Astrocyte of the spinal cord (primary cell): ENCODE results near the gene NAA11.

Experiments used
- DNase-seq: peaks from one replicate; pipeline ENCODE4 v3.0.0; 2011; ENCODE audit warnings: low read depth, low spot score
- H3K4me3 ChIP-seq: 2 replicates; pipeline ENCODE4 v1.5.1; 2011; ENCODE audit warnings: low read depth, mild to moderate bottlenecking, low read length, moderate library complexity
- CTCF ChIP-seq: IDR thresholded peaks from 2 replicates; pipeline ENCODE4 v1.5.1; 2012; ENCODE audit warnings: low read depth, mild to moderate bottlenecking, low read length, inconsistent platforms
- in situ Hi-C: cut with HindIII; loops from 2 replicates; pipeline ENCODE4 v1.10.0; 2017; ENCODE audit warnings: low sequenced_read_pairs

Gene NAA11

DNA sequence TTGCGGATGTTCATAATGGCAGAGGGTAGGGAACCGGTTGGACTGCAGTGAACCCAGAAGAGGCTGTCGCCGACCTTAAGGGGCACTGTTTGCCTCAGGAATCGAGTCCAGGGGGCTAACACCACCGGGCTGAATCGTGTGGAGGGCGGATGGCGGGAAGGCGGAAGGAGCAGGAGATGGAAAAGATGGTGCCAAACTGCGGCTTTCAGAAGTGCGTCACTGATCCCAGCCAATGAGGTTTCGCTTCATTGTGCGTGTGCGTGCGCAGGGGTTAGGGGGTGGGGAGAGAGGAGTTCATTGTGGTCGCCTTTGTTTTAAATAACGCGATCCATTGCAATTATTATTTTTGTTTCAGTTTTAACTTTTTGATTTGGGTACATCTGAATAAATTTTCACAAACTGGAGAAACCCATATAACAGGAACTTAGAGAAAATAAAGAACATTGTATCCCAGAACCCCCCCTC, at the start of gene NAA11:
Gene NAA11 (minus strand): TSS at position 198 of the 465 bp plus-strand sequence. CDS start 184 bp downstream, at position 14.
- in situ Hi-C loops: no loop called here
- DNase-seq: no peak
- no peak for TF ChIP-seq CTCF
- no peak within 1 kb of the TSS for H3K4me3 ChIP-seq

- in situ Hi-C loops: no loop called here
- no peak for DNase-seq
- no peak for TF ChIP-seq CTCF
Measured at GRCh38 chr4:79370026-79370425, 44.2 kb upstream of the NAA11 start.

GRCh38 chr4:79367096-79367495, 41.2 kb upstream of the NAA11 start:
- no peak for TF ChIP-seq CTCF
- in situ Hi-C loops: no loop called here
- no peak overlapping the region for H3K4me3 ChIP-seq

More at GRCh38 chr4:79370026-79370425, 44.2 kb upstream of the NAA11 start:
- H3K4me3 ChIP-seq: no peak overlapping the region

GRCh38 chr4:79366422-79366821, 40.6 kb upstream of the NAA11 start:
- in situ Hi-C loops: no loop called here
- H3K4me3 ChIP-seq: no peak overlapping the region
- no peak for TF ChIP-seq CTCF
- no peak for DNase-seq

More at GRCh38 chr4:79367096-79367495, 41.2 kb upstream of the NAA11 start:
- no peak for DNase-seq

DNA sequence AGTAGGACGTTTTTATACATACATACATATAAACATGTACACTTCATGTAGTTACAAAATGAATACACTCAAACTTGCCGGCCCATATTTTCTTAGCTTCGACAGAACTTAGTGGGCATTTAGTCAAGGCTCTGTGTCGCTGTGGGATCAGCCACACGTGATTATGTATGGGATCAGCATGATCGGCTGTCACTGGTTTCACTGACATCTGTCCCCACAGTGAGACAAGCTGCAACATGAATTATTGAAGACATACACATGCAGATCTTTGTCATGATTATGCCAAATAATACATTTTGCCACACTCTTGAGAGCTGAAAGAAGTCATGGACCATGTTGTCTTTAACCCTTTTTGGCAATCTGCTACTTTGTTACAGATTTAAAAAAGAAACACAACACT, 38.2 kb upstream of the NAA11 start:
- TF ChIP-seq CTCF: no peak
- in situ Hi-C loops: no loop called here
- no peak for DNase-seq
- H3K4me3 ChIP-seq: no peak overlapping the region

DNA sequence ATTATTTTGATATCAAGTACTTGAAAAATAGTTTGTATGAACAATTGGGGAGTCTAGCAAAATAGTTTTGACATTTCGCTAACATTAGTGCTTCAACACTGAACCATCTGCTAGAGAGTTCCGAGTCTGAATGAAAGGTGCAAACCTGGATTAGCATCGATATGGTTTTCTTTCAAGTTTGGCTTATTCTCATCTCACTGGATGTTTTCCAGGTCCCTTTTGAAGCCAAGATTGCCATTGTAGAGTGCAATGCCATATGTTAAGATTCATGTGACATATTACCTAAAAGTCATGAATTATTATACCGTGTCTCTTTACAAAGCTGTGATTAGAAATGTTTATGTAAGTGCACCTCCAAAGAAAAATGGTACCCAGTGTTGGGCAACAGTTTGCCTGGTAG, 36.8 kb upstream of the NAA11 start:
- in situ Hi-C loops: no loop called here
- no peak for TF ChIP-seq CTCF
- H3K4me3 ChIP-seq: no peak overlapping the region
- no peak for DNase-seq

DNA sequence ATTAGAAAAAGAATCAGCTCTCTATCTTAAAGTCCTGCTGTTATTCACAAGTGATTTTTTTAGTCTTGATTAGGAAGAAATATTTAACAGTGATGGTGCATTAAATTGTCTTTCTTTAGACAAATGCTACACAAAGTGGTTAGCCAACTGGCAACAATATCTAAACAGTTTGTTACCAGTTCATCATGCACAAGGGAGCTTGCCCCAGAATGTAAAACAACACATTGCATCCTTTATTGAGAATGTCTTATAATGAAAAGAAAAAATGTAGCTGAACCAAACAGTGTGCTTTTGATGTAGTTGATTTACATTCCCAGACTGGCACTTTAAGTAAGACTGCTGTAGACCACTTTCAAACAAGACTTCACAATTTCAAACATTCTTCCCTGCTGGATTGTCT, 34.1 kb upstream of the NAA11 start:
- no peak for TF ChIP-seq CTCF
- H3K4me3 ChIP-seq: no peak overlapping the region
- DNase-seq: no peak
- in situ Hi-C loops: no loop called here
